ENCODE data around the gene ALK. TPM values are rescaled to one million over a fixed set of nuclear protein-coding genes. Genes with fewer than 3 reads are reported as not detected.

The ALK gene
- total RNA-seq, 1 experiment from 2014 or later = 0.87 TPM

DNA sequence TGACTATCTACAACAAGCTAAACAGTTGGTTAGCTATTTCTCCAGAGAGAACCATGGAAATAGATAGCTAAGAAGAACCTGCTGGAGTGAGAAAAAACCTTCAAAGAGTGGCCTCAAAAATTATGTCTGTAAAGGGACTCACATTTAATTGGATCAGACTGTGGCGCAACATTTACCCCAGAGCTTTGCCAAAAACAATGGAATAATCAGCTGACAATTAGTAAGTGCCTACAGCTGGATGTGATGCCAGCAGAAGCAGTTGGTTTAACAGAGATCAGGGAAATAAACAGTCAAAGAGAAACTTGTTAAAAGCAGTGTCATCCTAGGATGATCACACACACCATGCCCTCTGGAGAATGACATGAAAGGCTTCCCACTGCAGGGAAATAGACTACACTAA, 495.5 kb downstream of the ALK start:
- Histone ChIP-seq H3K27ac (ENCODE audit: low read length) (no peak overlapping the region), H2AFZ (ENCODE audit: low read length) (no peak overlapping the region), H4K20me1 (ENCODE audit: low read length) (no peaks in the 10 kb centered on the region), H3K4me3 (ENCODE audit: low read length) (no peak overlapping the region), H3K9ac (ENCODE audit: low read length) (no peak overlapping the region), H3K79me2 (ENCODE audit: low read length) (no peaks in the 10 kb centered on the region), H3K36me3 (ENCODE audit: low read depth, low read length) (no peaks in the 10 kb centered on the region), H3K4me1 (ENCODE audit: insufficient read depth, low read length) (no peaks in the 10 kb centered on the region), H3F3A (ENCODE audit: low read length, unreplicated experiment) (no peaks in the 10 kb centered on the region), H3K27me3 (ENCODE audit: low read length) (no peaks in the 10 kb centered on the region), H3K9me3 (ENCODE audit: low read length) (no peaks in the 10 kb centered on the region), H3K4me2 (ENCODE audit: low read length) (no peak overlapping the region), H3K9me2 (replicated peaks; ENCODE audit: low read length) (no peaks in the 10 kb centered on the region)
- DNase-seq (no peak), ATAC-seq (no peak)
- TF ChIP-seq EZH2phosphoT487 (IDR thresholded peaks at IDR 0.05; ENCODE audit: borderline replicate concordance, low read length) (no peak), EZH2 (IDR thresholded peaks at IDR 0.05; ENCODE audit: low read length, unreplicated experiment) (no peak)
- TF ChIP-seq, protein P1, sequence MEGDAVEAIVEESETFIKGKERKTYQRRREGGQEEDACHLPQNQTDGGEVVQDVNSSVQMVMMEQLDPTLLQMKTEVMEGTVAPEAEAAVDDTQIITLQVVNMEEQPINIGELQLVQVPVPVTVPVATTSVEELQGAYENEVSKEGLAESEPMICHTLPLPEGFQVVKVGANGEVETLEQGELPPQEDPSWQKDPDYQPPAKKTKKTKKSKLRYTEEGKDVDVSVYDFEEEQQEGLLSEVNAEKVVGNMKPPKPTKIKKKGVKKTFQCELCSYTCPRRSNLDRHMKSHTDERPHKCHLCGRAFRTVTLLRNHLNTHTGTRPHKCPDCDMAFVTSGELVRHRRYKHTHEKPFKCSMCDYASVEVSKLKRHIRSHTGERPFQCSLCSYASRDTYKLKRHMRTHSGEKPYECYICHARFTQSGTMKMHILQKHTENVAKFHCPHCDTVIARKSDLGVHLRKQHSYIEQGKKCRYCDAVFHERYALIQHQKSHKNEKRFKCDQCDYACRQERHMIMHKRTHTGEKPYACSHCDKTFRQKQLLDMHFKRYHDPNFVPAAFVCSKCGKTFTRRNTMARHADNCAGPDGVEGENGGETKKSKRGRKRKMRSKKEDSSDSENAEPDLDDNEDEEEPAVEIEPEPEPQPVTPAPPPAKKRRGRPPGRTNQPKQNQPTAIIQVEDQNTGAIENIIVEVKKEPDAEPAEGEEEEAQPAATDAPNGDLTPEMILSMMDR (conservative IDR thresholded peaks at IDR 0.05; ENCODE audit: low read depth, low read length) = no peak
- CTCF ChIA-PET = no interaction called here
- BruUV-seq (replicated peaks) = no TSS peak
- POLR2A ChIA-PET (ENCODE audit: unreplicated experiment) = no interaction called here
- intact Hi-C loops (cut with micrococcal nuclease) = no loop called here

DNA sequence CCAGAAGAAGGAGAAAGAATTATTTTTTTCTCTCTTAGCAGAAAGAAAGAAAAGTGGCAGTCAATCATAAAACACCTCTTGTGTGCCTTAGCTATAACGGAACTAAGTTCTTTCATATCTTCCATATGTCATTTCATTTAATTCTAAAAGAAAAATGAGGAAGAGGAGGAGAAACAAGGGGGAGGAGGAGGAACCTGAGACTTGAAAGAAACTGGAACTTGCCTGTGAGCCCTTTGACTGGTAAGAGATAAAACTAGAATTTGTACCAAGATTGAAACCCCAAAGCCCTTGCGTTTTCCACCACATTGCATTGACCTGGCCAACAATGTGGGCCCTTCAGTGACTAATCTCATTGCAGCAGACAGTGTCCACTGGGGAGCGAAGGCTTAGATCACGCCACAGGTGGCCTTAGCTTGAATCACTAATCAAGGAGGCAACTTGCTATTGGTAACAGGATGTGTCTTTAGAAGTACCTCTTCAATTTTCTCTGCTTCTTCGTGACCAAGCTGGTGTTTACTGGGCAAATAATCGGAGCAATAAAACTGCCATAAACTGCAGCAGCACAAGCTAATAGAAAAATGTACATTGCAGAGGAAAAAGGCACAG, 498.2 kb downstream of the ALK start:
- Histone ChIP-seq H3K79me2 (ENCODE audit: low read length) (no peaks in the 10 kb centered on the region), H3K4me3 (ENCODE audit: low read length) (no peak overlapping the region), H4K20me1 (ENCODE audit: low read length) (no peaks in the 10 kb centered on the region), H3K9me3 (ENCODE audit: low read length) (no peaks in the 10 kb centered on the region), H3K4me1 (ENCODE audit: insufficient read depth, low read length) (no peaks in the 10 kb centered on the region), H3K27me3 (ENCODE audit: low read length) (no peaks in the 10 kb centered on the region), H3K9ac (ENCODE audit: low read length) (no peak overlapping the region), H2AFZ (ENCODE audit: low read length) (no peak overlapping the region), H3F3A (ENCODE audit: low read length, unreplicated experiment) (no peaks in the 10 kb centered on the region), H3K36me3 (ENCODE audit: low read depth, low read length) (no peaks in the 10 kb centered on the region), H3K27ac (ENCODE audit: low read length) (peak overlapping the region; percentile 17), H3K9me2 (replicated peaks; ENCODE audit: low read length) (no peaks in the 10 kb centered on the region), H3K4me2 (ENCODE audit: low read length) (no peak overlapping the region)
- intact Hi-C loops (cut with micrococcal nuclease) = loop anchor here (1.0 to 5.0 kb wide), 2 partner anchors 204 to 240 kb away; no protein-coding TSS in a partner anchor
- peak; percentile 96 for ATAC-seq
- no peak for TF ChIP-seq EZH2 (IDR thresholded peaks at IDR 0.05; ENCODE audit: low read length, unreplicated experiment)
- no peak for TF ChIP-seq EZH2phosphoT487 (IDR thresholded peaks at IDR 0.05; ENCODE audit: borderline replicate concordance, low read length)
- TF ChIP-seq, protein P1 (conservative IDR thresholded peaks at IDR 0.05; ENCODE audit: low read depth, low read length) = no peak
- POLR2A ChIA-PET (ENCODE audit: unreplicated experiment) = no interaction called here
- DNase-seq = peak; percentile 29
- CTCF ChIA-PET = no interaction called here
- BruUV-seq (replicated peaks) = no TSS peak

DNA sequence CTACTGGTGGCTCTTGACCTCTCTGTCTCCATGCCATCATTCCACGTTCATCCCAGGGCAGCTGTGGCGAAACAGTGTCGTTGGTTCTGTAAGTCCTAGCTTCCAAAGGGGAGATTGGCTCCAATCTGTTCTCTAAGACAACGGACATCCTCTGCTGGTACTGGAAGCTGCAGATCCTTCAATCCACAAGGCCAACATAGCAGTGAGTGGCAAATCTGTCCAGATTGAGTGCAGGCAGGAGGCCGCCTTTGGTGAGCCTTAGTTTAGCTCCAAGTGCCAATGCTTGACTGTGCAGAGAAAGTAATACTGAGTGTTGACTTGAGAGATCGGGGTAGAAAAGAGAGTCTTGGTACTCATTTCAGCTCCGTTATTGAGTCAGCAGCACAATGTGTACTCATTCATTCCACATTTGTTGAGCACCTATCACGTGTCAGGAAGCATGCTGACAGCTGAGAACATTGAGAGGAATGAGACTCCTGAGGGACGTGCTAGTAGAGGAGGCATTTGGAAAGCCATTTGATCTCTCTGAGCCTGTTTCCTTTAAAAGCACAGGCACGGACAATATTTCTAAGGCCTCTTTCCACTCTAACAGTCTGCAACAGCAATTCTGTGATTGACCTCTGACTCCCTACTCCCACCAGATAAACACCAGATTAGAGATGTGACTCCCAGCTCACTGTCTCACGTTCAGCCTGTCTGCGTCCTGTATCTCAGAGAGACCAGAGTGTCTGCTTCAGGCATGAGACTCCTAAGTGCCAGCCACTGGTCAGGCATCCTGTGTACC, 500.2 kb downstream of the ALK start:
- Histone ChIP-seq H3K9ac (ENCODE audit: low read length) (no peak overlapping the region), H3K4me2 (ENCODE audit: low read length) (no peak overlapping the region), H3K4me1 (ENCODE audit: insufficient read depth, low read length) (no peaks in the 10 kb centered on the region), H3K79me2 (ENCODE audit: low read length) (no peaks in the 10 kb centered on the region), H4K20me1 (ENCODE audit: low read length) (no peaks in the 10 kb centered on the region), H3K4me3 (ENCODE audit: low read length) (no peak overlapping the region), H3K27ac (ENCODE audit: low read length) (no peak overlapping the region), H3K9me2 (replicated peaks; ENCODE audit: low read length) (no peaks in the 10 kb centered on the region), H3K36me3 (ENCODE audit: low read depth, low read length) (no peaks in the 10 kb centered on the region), H3F3A (ENCODE audit: low read length, unreplicated experiment) (no peaks in the 10 kb centered on the region), H3K9me3 (ENCODE audit: low read length) (no peaks in the 10 kb centered on the region), H2AFZ (ENCODE audit: low read length) (no peak overlapping the region), H3K27me3 (ENCODE audit: low read length) (no peaks in the 10 kb centered on the region)
- no peak for DNase-seq
- intact Hi-C loops (cut with micrococcal nuclease) = loop anchor here (5.0 kb wide), 1 partner anchor 206 kb away; no protein-coding TSS in a partner anchor
- TF ChIP-seq EZH2phosphoT487 (IDR thresholded peaks at IDR 0.05; ENCODE audit: borderline replicate concordance, low read length) (no peak), EZH2 (IDR thresholded peaks at IDR 0.05; ENCODE audit: low read length, unreplicated experiment) (no peak)
- TF ChIP-seq, protein P1 (conservative IDR thresholded peaks at IDR 0.05; ENCODE audit: low read depth, low read length) = no peak
- ChIA-PET CTCF (no interaction called here), POLR2A (ENCODE audit: unreplicated experiment) (no interaction called here)
- BruUV-seq (replicated peaks) = no TSS peak
- no peak for ATAC-seq
